GM12875 (cell line): ENCODE data around the gene HBG2.
"Not testable (repeated sequence)": the region's sequence is repeated elsewhere in the genome, so short reads cannot be mapped to it uniquely, and the experiment has no call there.

ENCODE experiments used
- H3K4me3 ChIP-seq: one replicate; pipeline ENCODE4 v1.5.1; 2011; ENCODE audit warnings: low read depth, low read length, control low read depth
- CTCF ChIP-seq: IDR thresholded peaks from 2 replicates; pipeline ENCODE4 v1.5.1; 2011; ENCODE audit warnings: low read depth, mild to moderate bottlenecking, control low read depth, inconsistent platforms, low read length, moderate library complexity, borderline replicate concordance; ENCODE audit not compliant: insufficient read depth

Gene HBG2

GRCh38 chr11:5254646-5255413, at the start of gene HBG2:
Gene HBG2, minus strand, starts transcription at chr11:5254781. Its CDS starts 53 bp downstream, at chr11:5254728.
- H3K4me3 ChIP-seq, result not testable (repeated sequence)

GRCh38 chr11:5304046-5304445, 49.5 kb upstream of the HBG2 start:
- no peak for TF ChIP-seq CTCF
- H3K4me3 ChIP-seq, result no peak overlapping the region

- H3K4me3 ChIP-seq, result no peak overlapping the region
- TF ChIP-seq CTCF, result no peak
Observed at GRCh38 chr11:5303626-5304025, 49.0 kb upstream of the HBG2 start.

- no peak for TF ChIP-seq CTCF
Observed at GRCh38 chr11:5301846-5302245, 47.3 kb upstream of the HBG2 start, which contains the start of gene OR51B4. Gene OR51B4, minus strand, starts transcription at chr11:5301946. Its CDS starts 0 bp downstream, at chr11:5301946.

GRCh38 chr11:5300251-5300650, 45.7 kb upstream of the HBG2 start:
- H3K4me3 ChIP-seq, result no peak overlapping the region
- TF ChIP-seq CTCF, result no peak

More at GRCh38 chr11:5301846-5302245, 47.3 kb upstream of the HBG2 start, which contains the start of gene OR51B4:
- no peak within 1 kb of the TSS for H3K4me3 ChIP-seq

- no peak for TF ChIP-seq CTCF
- no peak overlapping the region for H3K4me3 ChIP-seq
Observed at GRCh38 chr11:5298451-5298850, 43.9 kb upstream of the HBG2 start.

GRCh38 chr11:5297721-5298323, 43.2 kb upstream of the HBG2 start:
- no peak overlapping the region for H3K4me3 ChIP-seq
- TF ChIP-seq CTCF, result no peak

GRCh38 chr11:5294342-5294995, 39.9 kb upstream of the HBG2 start:
- not testable (repeated sequence) for H3K4me3 ChIP-seq
